Renal cortical epithelial cell (primary cell): ENCODE data around the gene PITPNC1. TPM values are rescaled to one million over a fixed set of nuclear protein-coding genes. Genes with fewer than 3 reads are reported as not detected.
"Not testable (repeated sequence)": the region's sequence is repeated elsewhere in the genome, so short reads cannot be mapped to it uniquely, and the experiment has no call there.

Experiments
- DNase-seq: peaks from one replicate; pipeline ENCODE4 v3.0.0-alpha.2; 2011; ENCODE audit warnings: low read depth
- total RNA-seq: library from RNA; depleted of rRNA; stranded (reverse); fragments of >200 nt; gene quantifications from 2 replicates; pipeline ENCODE4 v1.2.3, GENCODE V29; 2014

Gene PITPNC1
- total RNA-seq, 1 donor from 2014 or later = 7.3 TPM

DNA sequence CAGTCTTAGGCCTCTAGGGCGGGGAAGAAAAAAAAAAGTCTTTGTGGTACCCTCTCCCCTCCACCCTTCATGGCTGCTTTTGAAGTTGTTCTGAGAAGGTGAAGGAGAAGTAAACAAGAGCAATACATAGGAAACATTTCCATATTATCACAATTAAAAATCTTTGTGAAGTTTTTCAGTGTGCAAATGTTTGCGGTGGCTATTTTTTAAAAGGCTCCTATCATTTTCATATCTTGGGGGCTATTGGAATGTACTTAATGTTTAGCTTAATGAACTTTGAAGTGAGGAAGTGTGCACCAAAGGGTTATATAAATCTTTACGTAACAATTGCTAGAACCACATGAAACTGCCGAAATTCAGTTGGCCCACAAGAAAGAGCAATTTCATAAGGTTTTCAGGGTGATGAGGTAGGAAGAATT lies 348.3 kb downstream of the PITPNC1 start:
- no peak for DNase-seq

GRCh38 chr17:67725807-67726206 lies 348.7 kb downstream of the PITPNC1 start:
- DNase-seq = no peak

DNA sequence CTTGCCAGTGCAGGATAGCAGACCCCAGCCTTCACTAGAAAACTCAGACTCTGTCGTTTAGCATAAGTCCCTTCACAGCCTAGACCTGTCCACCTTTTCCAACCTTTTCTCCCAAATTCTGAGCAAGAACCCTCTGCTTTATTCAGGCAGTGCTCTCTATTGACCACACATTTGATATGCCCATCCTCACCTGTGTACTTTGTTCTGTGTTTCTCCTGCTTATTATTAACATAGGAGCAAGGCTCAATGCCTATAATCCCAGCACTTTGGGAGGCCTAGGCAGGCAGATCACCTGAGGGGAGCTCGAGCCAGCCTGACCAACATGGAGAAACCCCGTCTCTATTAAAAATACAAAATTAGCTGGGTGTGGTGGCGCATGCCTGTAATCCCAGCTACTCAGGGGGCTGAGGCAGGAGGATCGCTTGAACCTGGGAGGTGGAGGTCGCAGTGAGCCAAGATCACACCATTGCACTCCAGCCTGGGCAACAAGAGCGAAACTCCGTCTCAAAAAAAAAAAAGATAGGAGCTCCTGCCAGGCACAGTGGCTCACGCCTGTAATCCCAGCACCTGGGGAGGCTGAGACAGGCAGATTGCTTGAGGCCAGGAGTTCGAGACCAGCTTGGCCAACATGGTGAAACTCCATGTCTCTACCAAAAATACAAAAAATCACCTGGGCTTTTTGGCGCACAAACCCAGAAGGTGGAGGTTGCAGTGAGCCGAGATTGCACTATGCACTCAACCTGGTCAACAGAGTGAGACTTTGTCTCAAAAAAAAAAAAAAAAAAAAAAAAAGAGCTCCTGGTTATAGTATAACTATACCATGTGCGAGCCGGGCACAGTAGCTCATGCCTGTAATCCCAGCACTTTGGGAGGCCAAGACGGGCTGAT lies 350.3 kb downstream of the PITPNC1 start:
- not testable (repeated sequence) for DNase-seq

DNA sequence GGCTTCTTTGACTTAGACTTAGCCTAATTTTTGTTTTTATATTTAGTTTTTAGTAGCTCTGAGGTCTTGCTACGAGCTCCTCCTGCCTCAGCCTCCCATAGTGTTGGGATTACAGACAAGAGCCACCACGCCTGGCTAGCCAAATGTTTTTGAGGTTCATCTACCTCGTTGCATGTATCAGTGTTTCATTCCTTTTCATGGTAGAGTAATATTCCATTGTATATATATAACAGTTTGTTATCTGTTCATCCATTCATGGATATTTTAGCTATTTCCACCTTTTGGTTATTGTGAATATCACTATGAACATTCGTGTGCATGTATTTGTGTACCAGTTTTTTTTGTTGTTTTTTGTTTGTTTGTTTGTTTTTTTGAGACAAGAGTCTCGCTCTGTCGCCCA lies 352.8 kb downstream of the PITPNC1 start:
- no peak for DNase-seq

- DNase-seq = no peak
Measured at GRCh38 chr17:67730731-67731130, 353.6 kb downstream of the PITPNC1 start.

DNA sequence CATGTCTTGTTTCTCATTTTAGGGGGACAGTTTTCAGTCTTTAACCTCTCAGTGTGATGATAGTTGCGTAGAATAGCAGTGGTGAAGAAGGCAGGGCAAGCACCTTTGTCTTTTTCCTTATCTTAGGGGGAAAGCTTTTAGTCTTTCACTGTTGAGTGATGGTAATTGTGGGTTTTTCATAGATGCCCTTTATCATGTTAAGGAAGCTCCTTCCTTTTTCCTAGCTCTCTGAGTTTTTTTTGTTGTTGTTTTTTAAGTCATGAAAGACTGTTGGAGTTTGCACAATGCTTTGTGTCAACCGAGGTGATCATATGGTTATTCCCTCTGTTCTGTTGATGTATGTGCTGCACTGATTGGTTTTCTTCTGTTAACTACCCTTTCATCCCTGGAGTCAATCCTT lies 356.4 kb downstream of the PITPNC1 start:
- DNase-seq = no peak

GRCh38 chr17:67737145-67737544 lies 360.1 kb downstream of the PITPNC1 start:
- no peak for DNase-seq

GRCh38 chr17:67742025-67742424 lies 364.9 kb downstream of the PITPNC1 start:
- no peak for DNase-seq

Other genes with a start within 250 kb of the PITPNC1 start
- 21.7 and 88.9 TPM in 2 replicates for gene HELZ, start 132.1 kb upstream of the PITPNC1 start, total RNA-seq
- gene PSMD12, start 10.7 kb upstream of the PITPNC1 start, total RNA-seq = 31.8 and 53.4 TPM in 2 replicates